T47D (cell line): ENCODE results near the gene ASMTL.
"Not testable (repeated sequence)": the region's sequence is repeated elsewhere in the genome, so short reads cannot be mapped to it uniquely, and the experiment has no call there.

ENCODE experiments used
- DNase-seq, 2 experiments: peaks; one replicate each; pipeline versions ENCODE4 v3.0.0 to v3.0.0-alpha.2; 2011 to 2012; ENCODE audit warnings: low read depth in 1 of 2, low spot score in 1 of 2
- JUND ChIP-seq: IDR thresholded peaks from 2 replicates; pipeline ENCODE4 v1.6.1; 2012; ENCODE audit warnings: low read depth
- in situ Hi-C: cut with HindIII; loops from 2 replicates; pipeline ENCODE4 v1.10.0; 2016; ENCODE audit warnings: low sequenced_read_pairs, low pct_unique_long_range_greater_than_20kb

Gene ASMTL, protein sequence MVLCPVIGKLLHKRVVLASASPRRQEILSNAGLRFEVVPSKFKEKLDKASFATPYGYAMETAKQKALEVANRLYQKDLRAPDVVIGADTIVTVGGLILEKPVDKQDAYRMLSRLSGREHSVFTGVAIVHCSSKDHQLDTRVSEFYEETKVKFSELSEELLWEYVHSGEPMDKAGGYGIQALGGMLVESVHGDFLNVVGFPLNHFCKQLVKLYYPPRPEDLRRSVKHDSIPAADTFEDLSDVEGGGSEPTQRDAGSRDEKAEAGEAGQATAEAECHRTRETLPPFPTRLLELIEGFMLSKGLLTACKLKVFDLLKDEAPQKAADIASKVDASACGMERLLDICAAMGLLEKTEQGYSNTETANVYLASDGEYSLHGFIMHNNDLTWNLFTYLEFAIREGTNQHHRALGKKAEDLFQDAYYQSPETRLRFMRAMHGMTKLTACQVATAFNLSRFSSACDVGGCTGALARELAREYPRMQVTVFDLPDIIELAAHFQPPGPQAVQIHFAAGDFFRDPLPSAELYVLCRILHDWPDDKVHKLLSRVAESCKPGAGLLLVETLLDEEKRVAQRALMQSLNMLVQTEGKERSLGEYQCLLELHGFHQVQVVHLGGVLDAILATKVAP

GRCh38 chrX:1452516-1453394 lies at the start of gene ASMTL:
Gene ASMTL (minus strand): TSS chrX:1452909. CDS start chrX:1452840, 69 bp downstream.
- peak; percentile 88 to 96 for DNase-seq
- in situ Hi-C loops: no loop called here
- TF ChIP-seq JUND: no peak

DNA sequence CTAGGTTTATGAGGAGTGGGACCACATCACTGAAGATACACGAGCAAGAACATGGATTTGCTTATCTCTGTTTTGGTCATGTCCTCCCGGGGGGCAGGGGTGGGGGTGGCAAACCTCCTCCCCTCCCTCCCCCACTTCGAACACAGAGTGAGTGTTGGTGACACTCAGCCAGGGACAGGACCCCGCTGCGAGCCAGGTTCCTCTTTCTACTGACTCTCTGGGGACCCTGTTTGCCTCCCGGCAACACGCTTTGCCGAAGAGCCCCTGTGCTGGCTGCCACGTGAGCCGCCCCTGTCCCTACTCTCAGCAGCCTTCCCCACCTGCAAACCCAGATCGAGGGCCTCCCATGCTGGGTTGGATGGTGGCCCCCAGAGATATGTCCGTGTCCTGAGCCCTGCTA lies 49.5 kb upstream of the ASMTL start:
- DNase-seq: no peak
- TF ChIP-seq JUND: no peak
- in situ Hi-C loops: no loop called here

DNA sequence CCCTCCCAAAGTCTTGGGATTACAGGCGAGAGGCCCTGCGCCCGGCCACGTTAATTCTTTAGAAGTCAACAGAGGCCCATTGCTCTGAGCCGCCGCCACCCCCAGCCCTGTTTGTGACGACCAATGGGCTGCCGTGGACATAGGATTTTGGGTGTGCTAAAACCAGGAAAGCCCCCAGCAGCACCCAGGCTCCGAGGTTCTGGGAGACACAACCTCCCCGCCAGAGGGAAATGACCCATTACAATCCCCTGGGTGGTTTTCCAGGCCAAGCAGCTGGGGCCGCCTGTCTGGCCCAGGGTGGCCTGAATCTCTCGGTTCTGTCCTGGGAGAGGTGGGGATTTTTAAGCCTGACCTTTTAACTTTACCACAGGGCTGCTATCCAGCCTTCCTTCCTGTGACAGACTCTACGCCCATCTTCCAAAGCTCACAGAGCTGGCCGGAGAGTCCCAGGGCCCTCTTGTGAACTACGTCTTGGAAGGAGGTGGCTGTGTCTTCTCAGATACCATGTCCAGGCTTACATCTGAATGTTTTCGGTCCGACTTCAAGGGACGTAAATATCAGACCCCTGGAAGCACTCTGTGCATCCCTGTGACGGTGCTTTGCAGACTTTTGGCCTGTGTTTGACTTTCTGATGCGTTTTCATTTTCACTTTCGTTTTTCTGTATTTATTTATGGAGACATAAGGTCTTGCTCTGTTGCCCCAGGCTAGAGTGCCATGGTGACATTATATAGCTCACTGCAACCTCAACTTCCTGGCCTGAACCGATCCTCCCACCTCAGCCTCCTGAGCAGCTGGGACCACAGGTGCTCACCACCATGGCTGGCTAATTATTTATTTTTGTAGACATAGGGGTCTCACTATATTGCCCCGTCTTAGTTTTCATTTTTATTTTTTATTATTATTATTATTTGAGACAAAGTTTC lies 48.3 kb upstream of the ASMTL start:
- DNase-seq: peak in 1 of 2 experiments; percentile 48
- in situ Hi-C loops: no loop called here
- TF ChIP-seq JUND: no peak

- in situ Hi-C loops: no loop called here
These were observed 43.4 kb upstream of the ASMTL start for GRCh38 chrX:1496076-1496475.

GRCh38 chrX:1493877-1494510 lies 41.3 kb upstream of the ASMTL start:
- in situ Hi-C loops: no loop called here
- TF ChIP-seq JUND: no peak
- no peak for DNase-seq

More at GRCh38 chrX:1496076-1496475, 43.4 kb upstream of the ASMTL start:
- no peak for DNase-seq
- TF ChIP-seq JUND: no peak

- in situ Hi-C loops: no loop called here
- TF ChIP-seq JUND: no peak
- no peak for DNase-seq
These were observed 40.7 kb upstream of the ASMTL start for GRCh38 chrX:1493412-1493811.

DNA sequence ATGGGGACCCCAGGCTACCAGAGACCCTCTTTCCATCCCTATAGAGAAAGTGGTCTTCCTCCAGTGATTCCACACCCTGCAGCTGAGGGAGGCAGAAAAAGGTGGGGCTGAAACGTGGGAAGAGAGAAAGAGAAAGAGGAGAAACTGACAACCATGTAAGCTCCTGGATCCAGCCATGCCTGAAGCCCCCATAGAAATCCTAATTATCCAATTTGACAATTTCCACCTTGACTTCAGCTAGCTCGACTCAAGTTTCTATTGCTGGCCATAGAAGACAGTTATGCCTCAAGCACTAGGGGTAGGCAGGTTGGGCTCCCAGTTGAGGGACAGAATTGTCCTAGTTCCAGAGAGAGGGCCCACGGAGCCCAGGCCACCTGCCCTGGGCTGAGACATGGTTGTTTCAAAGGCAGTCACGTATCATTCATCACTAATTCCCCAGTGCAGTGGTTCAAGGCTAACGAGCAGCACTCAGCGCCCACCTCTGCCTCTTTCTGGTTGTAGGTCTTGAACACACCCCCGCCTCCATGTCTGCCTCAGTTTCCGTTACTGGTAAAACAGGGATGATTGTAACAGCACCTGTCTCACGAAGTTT lies 39.8 kb upstream of the ASMTL start:
- no peak for TF ChIP-seq JUND
- DNase-seq: no peak
- in situ Hi-C loops: no loop called here

- in situ Hi-C loops: no loop called here
These were observed 39.2 kb upstream of the ASMTL start for GRCh38 chrX:1491851-1492349.

DNA sequence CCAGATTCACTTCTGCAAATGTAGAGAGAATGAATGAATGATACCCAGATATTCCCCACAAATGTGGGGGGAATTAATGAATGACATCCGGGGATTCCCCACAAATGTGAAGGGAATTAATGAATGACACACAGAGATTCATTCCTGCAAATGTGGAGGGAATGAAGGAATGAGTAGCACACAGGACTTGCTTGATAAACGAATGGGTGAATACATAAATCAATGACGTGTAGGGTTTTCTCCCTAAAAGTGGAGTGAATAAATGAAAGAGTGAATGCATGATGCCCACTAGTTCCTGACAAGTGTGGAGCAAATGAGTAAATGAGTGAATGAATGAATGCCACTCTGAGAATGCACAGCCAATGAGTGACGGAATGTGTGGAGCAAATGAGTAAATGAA lies 38.5 kb upstream of the ASMTL start:
- in situ Hi-C loops, DNase-seq: not testable (repeated sequence)

More at GRCh38 chrX:1491851-1492349, 39.2 kb upstream of the ASMTL start:
- TF ChIP-seq JUND: no peak
- DNase-seq: peak in 1 of 2 experiments; percentile 82

- in situ Hi-C loops, DNase-seq: not testable (repeated sequence)
These were observed 38.0 kb upstream of the ASMTL start for GRCh38 chrX:1490723-1491122.

GRCh38 chrX:1489354-1489753 lies 36.6 kb upstream of the ASMTL start:
- in situ Hi-C loops, DNase-seq: not testable (repeated sequence)
